Breast epithelium (tissue), 4 donors: Measurements from ENCODE around the gene NDUFC2. TPM values are rescaled to one million over a fixed set of nuclear protein-coding genes. Genes with fewer than 3 reads are reported as not detected.
A peak's percentile ranks its signal among the peaks of the same experiment; 100 is the strongest.

ENCODE experiments used
- DNase-seq, 2 donors: peaks; one replicate each; pipeline ENCODE4 v3.0.0-alpha.2; 2019; ENCODE audit warnings: low spot score in 2 of 2
- H3K27ac ChIP-seq, 2 donors: fragments of 200-600 bp; sonication (generic) in 1 of 2; one replicate each; pipeline ENCODE4 v1.5.1; 2016 to 2019; ENCODE audit warnings: mild to moderate bottlenecking in 1 of 2
- H3K27me3 ChIP-seq, 2 donors: fragments of 200-600 bp; sonication (generic) in 1 of 2; one replicate each; pipeline versions ENCODE4 v1.5.1 to v1.6.0; 2017 to 2019; ENCODE audit warnings: control low read depth in 1 of 2, mild to moderate bottlenecking in 1 of 2
- H3K36me3 ChIP-seq: fragments of 200-600 bp; one replicate; pipeline ENCODE4 v1.5.1; 2019
- H3K4me1 ChIP-seq, 2 donors: fragments of 200-600 bp; sonication (generic); one replicate each; pipeline ENCODE4 v1.5.1; 2016 to 2019; ENCODE audit warnings: control low read depth in 1 of 2
- H3K4me3 ChIP-seq, 3 donors: fragments of 200-600 bp; sonication (generic); 1 replicate in 2 of 3; 2 replicates in 1 of 3; pipeline ENCODE4 v1.5.1; 2016 to 2019; ENCODE audit warnings: mild to moderate bottlenecking in 3 of 3, moderate library complexity in 2 of 3
- H3K9me3 ChIP-seq, 2 donors: fragments of 200-600 bp; sonication (generic) in 1 of 2; one replicate each; pipeline ENCODE4 v1.5.1; 2016 to 2019; ENCODE audit warnings: control low read depth in 1 of 2
- POLR2A ChIP-seq: fragments of 450-650 bp; IDR thresholded peaks from one replicate; pipeline ENCODE4 v1.6.1; 2016; ENCODE audit warnings: antibody characterized with exemption, mild to moderate bottlenecking, moderate library complexity
- POLR2AphosphoS5 ChIP-seq, 3 donors: sonication (generic); formaldehyde crosslinking; IDR thresholded peaks; one replicate each; pipeline ENCODE4 v1.6.1; 2017; ENCODE audit warnings: antibody characterized with exemption in 3 of 3
- intact Hi-C: fragments of 100-400 bp; cut with DNase I; formaldehyde crosslinking; loops from one replicate; pipeline ENCODE4 v1.15.1; 2023; ENCODE audit warnings: low total_unique reads
- total RNA-seq, 3 donors: library from RNA; depleted of rRNA; stranded (reverse); fragments of >200 nt; gene quantifications; one replicate each; pipeline ENCODE4 v1.1.0, GENCODE V29; 2016
- TF ChIP-seq, protein P1 (sequence below), 3 donors: fragments of 450-650 bp; IDR thresholded peaks; one replicate each; pipeline ENCODE4 v1.5.1; 2016 to 2017; ENCODE audit warnings: antibody characterized with exemption in 3 of 3, mild to moderate bottlenecking in 3 of 3, moderate library complexity in 3 of 3

NDUFC2 gene
- total RNA-seq, 3 donors from 2014 or later: 101 to 105 (median 103) TPM

DNA sequence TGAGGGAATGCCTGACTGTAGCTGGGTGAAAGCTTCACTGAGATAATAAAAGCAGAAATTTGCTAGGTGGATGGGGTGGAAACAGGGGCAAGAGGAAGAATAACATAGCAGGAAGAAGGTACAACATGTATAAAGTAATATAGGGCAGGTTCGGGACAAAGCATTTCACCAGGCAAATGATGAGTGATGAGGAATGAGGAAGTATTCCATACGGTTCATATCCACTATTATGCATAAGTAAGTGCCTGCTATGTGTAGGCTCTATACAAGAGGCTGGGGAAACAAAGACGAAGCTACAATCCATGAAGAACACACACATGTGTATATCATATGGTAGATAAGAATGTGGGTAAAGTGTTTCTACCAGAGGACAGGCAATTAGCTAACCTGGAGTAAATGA lies 7.9 kb downstream of the NDUFC2 start:
- TF ChIP-seq, protein P1, sequence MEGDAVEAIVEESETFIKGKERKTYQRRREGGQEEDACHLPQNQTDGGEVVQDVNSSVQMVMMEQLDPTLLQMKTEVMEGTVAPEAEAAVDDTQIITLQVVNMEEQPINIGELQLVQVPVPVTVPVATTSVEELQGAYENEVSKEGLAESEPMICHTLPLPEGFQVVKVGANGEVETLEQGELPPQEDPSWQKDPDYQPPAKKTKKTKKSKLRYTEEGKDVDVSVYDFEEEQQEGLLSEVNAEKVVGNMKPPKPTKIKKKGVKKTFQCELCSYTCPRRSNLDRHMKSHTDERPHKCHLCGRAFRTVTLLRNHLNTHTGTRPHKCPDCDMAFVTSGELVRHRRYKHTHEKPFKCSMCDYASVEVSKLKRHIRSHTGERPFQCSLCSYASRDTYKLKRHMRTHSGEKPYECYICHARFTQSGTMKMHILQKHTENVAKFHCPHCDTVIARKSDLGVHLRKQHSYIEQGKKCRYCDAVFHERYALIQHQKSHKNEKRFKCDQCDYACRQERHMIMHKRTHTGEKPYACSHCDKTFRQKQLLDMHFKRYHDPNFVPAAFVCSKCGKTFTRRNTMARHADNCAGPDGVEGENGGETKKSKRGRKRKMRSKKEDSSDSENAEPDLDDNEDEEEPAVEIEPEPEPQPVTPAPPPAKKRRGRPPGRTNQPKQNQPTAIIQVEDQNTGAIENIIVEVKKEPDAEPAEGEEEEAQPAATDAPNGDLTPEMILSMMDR (IDR thresholded peaks at IDR 0.05): no peak
- TF ChIP-seq POLR2A (no peak), POLR2AphosphoS5 (IDR thresholded peaks at IDR 0.05) (no peak)
- no peaks in the 10 kb centered on the region for H3K36me3 ChIP-seq

DNA sequence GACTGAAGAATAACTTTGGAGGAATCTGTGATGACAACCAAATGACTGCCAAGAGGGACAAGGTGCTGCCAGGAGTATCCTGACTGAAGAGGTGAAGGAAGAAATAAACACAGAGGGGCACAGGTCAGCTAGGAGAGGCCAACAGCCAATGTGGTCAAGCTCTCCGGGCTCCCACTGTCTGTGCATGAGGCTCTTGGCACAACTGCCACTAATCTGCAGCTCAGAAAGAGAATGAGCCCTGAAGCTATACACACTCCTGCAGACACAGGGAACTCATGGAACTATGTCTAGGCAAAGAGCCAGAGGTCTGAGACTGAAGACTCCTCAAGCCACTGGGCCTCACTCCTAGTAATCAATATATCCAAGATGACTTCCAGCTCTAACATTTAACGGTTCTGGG lies 9.0 kb downstream of the NDUFC2 start:
- Histone ChIP-seq H3K27ac (no peak overlapping the region), H3K36me3 (no peaks in the 10 kb centered on the region), H3K9me3 (no peaks in the 10 kb centered on the region), H3K27me3 (no peaks in the 10 kb centered on the region), H3K4me1 (no peaks in the 10 kb centered on the region), H3K4me3 (no peak overlapping the region)
- no peak for TF ChIP-seq POLR2A
- TF ChIP-seq, protein P1 (IDR thresholded peaks at IDR 0.05): no peak
- TF ChIP-seq POLR2AphosphoS5 (IDR thresholded peaks at IDR 0.05): no peak
- no peak for DNase-seq
- intact Hi-C loops: no loop called here

More for the DNA sequence above, 7.9 kb downstream of the NDUFC2 start:
- Histone ChIP-seq H3K27me3 (no peaks in the 10 kb centered on the region), H3K4me3 (no peak overlapping the region), H3K27ac (no peak overlapping the region), H3K9me3 (no peaks in the 10 kb centered on the region), H3K4me1 (no peaks in the 10 kb centered on the region)
- DNase-seq: no peak
- intact Hi-C loops: no loop called here

DNA sequence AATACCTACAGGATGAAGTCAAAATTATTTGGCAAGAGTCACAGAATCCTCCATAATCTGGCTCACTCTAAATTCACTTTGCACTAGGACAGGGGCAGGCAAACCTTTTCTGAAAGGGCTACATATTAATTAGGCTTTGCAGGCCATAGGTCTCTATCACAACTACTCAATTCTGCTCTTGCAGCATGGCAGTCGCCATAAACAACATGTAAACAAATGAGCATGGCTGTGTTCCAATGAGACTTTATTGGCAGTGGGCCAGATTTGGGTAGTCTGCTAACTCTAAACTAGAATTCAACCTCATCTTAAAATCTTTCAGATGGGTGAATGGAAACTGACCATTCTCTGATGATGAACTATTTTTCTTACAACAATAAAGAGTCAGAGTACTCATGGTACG lies 10.2 kb downstream of the NDUFC2 start:
- intact Hi-C loops: no loop called here
- peak overlapping the region in 1 of 2 donors; percentile 9 for H3K27ac ChIP-seq

DNA sequence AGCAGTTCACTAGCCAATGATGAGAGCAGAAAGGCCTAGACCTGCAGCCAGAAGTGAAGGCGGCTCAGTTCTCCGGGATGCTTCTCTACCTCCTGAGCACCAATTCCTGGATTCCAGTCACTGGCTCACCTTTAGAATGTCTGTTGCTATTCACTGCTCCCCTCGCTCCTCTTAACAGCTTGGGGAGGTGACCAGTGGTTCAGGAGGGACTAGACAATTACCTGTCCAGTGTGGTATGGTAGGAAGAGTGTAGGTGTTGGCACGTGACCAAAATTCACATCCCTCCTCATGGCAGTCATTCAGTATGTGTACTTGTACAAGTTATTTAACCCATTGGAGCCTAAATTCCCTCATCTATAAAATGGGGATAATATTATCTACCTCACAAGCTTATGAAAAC lies 12.0 kb downstream of the NDUFC2 start:
- intact Hi-C loops: no loop called here
- no peak overlapping the region for H3K4me3 ChIP-seq
- H3K27me3 ChIP-seq: no peaks in the 10 kb centered on the region
- H3K9me3 ChIP-seq: no peaks in the 10 kb centered on the region
- H3K36me3 ChIP-seq: no peaks in the 10 kb centered on the region
- H3K4me1 ChIP-seq: no peaks in the 10 kb centered on the region
- no peak for DNase-seq
- TF ChIP-seq, protein P1 (IDR thresholded peaks at IDR 0.05): no peak
- TF ChIP-seq POLR2AphosphoS5 (IDR thresholded peaks at IDR 0.05) (no peak), POLR2A (no peak)
- H3K27ac ChIP-seq: no peak overlapping the region

More for the DNA sequence above, 10.2 kb downstream of the NDUFC2 start:
- Histone ChIP-seq H3K4me3 (no peak overlapping the region), H3K9me3 (no peaks in the 10 kb centered on the region), H3K27me3 (no peaks in the 10 kb centered on the region), H3K4me1 (no peaks in the 10 kb centered on the region), H3K36me3 (no peaks in the 10 kb centered on the region)
- DNase-seq: no peak
- TF ChIP-seq POLR2AphosphoS5 (IDR thresholded peaks at IDR 0.05) (no peak), POLR2A (no peak)
- TF ChIP-seq, protein P1 (IDR thresholded peaks at IDR 0.05): no peak

DNA sequence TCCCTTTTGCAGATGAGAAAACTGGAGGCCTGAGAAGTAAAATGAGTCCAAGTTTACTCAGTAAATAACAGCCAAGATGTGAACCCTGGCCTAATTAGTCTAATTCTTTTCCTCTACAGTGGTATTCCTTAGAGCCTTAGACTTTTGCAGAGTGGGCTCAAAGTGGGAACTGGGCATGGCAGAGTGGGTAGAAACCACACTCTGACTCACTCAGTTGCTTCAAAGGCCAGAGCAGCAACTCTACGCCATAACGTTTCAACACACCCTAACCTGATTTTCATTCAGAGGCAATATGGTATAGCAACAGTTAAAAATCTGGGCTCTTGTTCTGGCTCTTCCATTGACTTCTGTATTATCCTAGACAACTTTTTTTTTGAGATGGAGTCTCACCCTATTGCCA lies 13.2 kb downstream of the NDUFC2 start:
- no peak for DNase-seq
- H3K4me3 ChIP-seq: no peak overlapping the region
- H3K27me3 ChIP-seq: no peaks in the 10 kb centered on the region
- no peak overlapping the region for H3K27ac ChIP-seq
- no peaks in the 10 kb centered on the region for H3K9me3 ChIP-seq
- intact Hi-C loops: no loop called here
- TF ChIP-seq, protein P1 (IDR thresholded peaks at IDR 0.05): no peak
- TF ChIP-seq POLR2AphosphoS5 (IDR thresholded peaks at IDR 0.05) (no peak), POLR2A (no peak)
- H3K4me1 ChIP-seq: peaks cover 0 to 1% of the 10 kb centered on the region in 2 donors
- no peaks in the 10 kb centered on the region for H3K36me3 ChIP-seq
